DND-41 (cell line): ENCODE results near the gene INTS3.

Experiments
- ATAC-seq: fragments of 200-7000 bp; cut with Tn5 transposase; 3 replicates; pipeline ENCODE4 v1.9.1; 2021; ENCODE audit warnings: low read depth; ENCODE audit not compliant: insufficient read depth
- DNase-seq: peaks from one replicate; pipeline ENCODE4 v3.0.0-alpha.2; 2020
- H2AFZ ChIP-seq: 2 replicates; pipeline ENCODE4 v1.6.0; 2012; ENCODE audit warnings: low read depth, low read length
- H3K27ac ChIP-seq: 2 replicates; pipeline ENCODE4 v1.5.1; 2012; ENCODE audit warnings: low read length, inconsistent platforms
- H3K27me3 ChIP-seq: fragments of 200-600 bp; sonication (generic); 2 replicates; pipeline ENCODE4 v1.6.0; 2012; ENCODE audit warnings: low read length, mild to moderate bottlenecking, inconsistent platforms; ENCODE audit not compliant: insufficient read depth, poor library complexity
- H3K36me3 ChIP-seq: 2 replicates; pipeline ENCODE4 v1.5.1; 2012; ENCODE audit warnings: low read length, inconsistent platforms; ENCODE audit not compliant: insufficient read depth
- H3K4me1 ChIP-seq: 2 replicates; pipeline ENCODE4 v1.5.1; 2012; ENCODE audit warnings: mild to moderate bottlenecking, low read length; ENCODE audit not compliant: insufficient read depth
- H3K4me2 ChIP-seq: 2 replicates; pipeline ENCODE4 v1.6.0; 2012; ENCODE audit warnings: mild to moderate bottlenecking, moderate library complexity, low read length, inconsistent platforms; ENCODE audit not compliant: insufficient read depth
- H3K4me3 ChIP-seq, 2 experiments: fragments of 200-600 bp in 1 of 2; shearing (Covaris generic) in 1 of 2; 2 replicates each; pipeline ENCODE4 v1.5.1; 2012 to 2016; ENCODE audit warnings: inconsistent platforms in 2 of 2, low read length in 2 of 2, mild to moderate bottlenecking in 2 of 2, low read depth in 1 of 2, moderate library complexity in 1 of 2
- H3K79me2 ChIP-seq: 2 replicates; pipeline ENCODE4 v1.6.0; 2012; ENCODE audit warnings: low read length, inconsistent platforms; ENCODE audit not compliant: insufficient read depth
- H3K9ac ChIP-seq: 2 replicates; pipeline ENCODE4 v1.6.0; 2012; ENCODE audit warnings: low read depth, mild to moderate bottlenecking, inconsistent platforms, low read length, moderate library complexity
- H3K9me3 ChIP-seq: 2 replicates; pipeline ENCODE4 v1.5.1; 2012; ENCODE audit warnings: low read length, moderate library complexity, mild to moderate bottlenecking, inconsistent platforms; ENCODE audit not compliant: insufficient read depth, severe bottlenecking
- H4K20me1 ChIP-seq: 2 replicates; pipeline ENCODE4 v1.6.0; 2012; ENCODE audit warnings: low read length; ENCODE audit not compliant: insufficient read depth
- EZH2 ChIP-seq: IDR thresholded peaks from 3 replicates; pipeline ENCODE4 v1.6.1; 2012; ENCODE audit warnings: borderline replicate concordance, low read depth, mild to moderate bottlenecking, moderate library complexity, low read length, inconsistent platforms; ENCODE audit not compliant: severe bottlenecking
- TF ChIP-seq, protein P1 (sequence below): IDR thresholded peaks from 2 replicates; pipeline ENCODE4 v1.5.1; 2012; ENCODE audit warnings: borderline replicate concordance, low read length, moderate library complexity, mild to moderate bottlenecking; ENCODE audit not compliant: poor library complexity, severe bottlenecking; ENCODE audit errors: extremely low read depth

The INTS3 gene

GRCh38 chr1:153728305-153729066 lies 636 bp downstream of the INTS3 start:
- H3K4me1 ChIP-seq, result peaks cover 31% of the 10 kb centered on the region
- DNase-seq (peak; percentile 54), ATAC-seq (no peak)
- H3K27me3 ChIP-seq, result no peaks in the 10 kb centered on the region
- H3K4me3 ChIP-seq, result peak overlapping the region; percentile 77 to 94
- peaks cover 34% of the 10 kb centered on the region for H3K79me2 ChIP-seq
- peaks cover 7% of the 10 kb centered on the region for H3K36me3 ChIP-seq
- H3K4me2 ChIP-seq, result peak overlapping the region; percentile 75
- peak overlapping the region; percentile 95 for H3K9ac ChIP-seq
- no peaks in the 10 kb centered on the region for H4K20me1 ChIP-seq
- H3K9me3 ChIP-seq, result no peaks in the 10 kb centered on the region
- peak overlapping the region; percentile 93 for H3K27ac ChIP-seq
- TF ChIP-seq, protein P1, sequence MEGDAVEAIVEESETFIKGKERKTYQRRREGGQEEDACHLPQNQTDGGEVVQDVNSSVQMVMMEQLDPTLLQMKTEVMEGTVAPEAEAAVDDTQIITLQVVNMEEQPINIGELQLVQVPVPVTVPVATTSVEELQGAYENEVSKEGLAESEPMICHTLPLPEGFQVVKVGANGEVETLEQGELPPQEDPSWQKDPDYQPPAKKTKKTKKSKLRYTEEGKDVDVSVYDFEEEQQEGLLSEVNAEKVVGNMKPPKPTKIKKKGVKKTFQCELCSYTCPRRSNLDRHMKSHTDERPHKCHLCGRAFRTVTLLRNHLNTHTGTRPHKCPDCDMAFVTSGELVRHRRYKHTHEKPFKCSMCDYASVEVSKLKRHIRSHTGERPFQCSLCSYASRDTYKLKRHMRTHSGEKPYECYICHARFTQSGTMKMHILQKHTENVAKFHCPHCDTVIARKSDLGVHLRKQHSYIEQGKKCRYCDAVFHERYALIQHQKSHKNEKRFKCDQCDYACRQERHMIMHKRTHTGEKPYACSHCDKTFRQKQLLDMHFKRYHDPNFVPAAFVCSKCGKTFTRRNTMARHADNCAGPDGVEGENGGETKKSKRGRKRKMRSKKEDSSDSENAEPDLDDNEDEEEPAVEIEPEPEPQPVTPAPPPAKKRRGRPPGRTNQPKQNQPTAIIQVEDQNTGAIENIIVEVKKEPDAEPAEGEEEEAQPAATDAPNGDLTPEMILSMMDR, result no peak
- no peak for TF ChIP-seq EZH2
- peak overlapping the region; percentile 82 for H2AFZ ChIP-seq

GRCh38 chr1:153730468-153730988 lies 2.7 kb downstream of the INTS3 start:
- Histone ChIP-seq H3K27ac (no peak overlapping the region), H3K79me2 (peaks cover 39% of the 10 kb centered on the region), H3K36me3 (peaks cover 9% of the 10 kb centered on the region), H2AFZ (no peak overlapping the region), H3K4me1 (peaks cover 31% of the 10 kb centered on the region), H3K9ac (no peak overlapping the region; the same call in 1 of the 2 replicates), H3K4me2 (peak overlapping the region; percentile 75; the same call in 1 of the 2 replicates), H3K4me3 (no peak overlapping the region), H3K27me3 (no peaks in the 10 kb centered on the region), H3K9me3 (no peaks in the 10 kb centered on the region), H4K20me1 (no peaks in the 10 kb centered on the region)
- ATAC-seq (no peak), DNase-seq (no peak)
- TF ChIP-seq, protein P1, result no peak
- TF ChIP-seq EZH2, result no peak

GRCh38 chr1:153733970-153734369 lies 6.1 kb downstream of the INTS3 start:
- DNase-seq (no peak), ATAC-seq (no peak)
- no peak overlapping the region for H3K27ac ChIP-seq
- no peak overlapping the region for H3K4me2 ChIP-seq
- TF ChIP-seq, protein P1, result no peak
- TF ChIP-seq EZH2, result no peak
- H3K9ac ChIP-seq, result no peak overlapping the region
- H3K27me3 ChIP-seq, result no peaks in the 10 kb centered on the region
- H3K9me3 ChIP-seq, result no peaks in the 10 kb centered on the region
- no peaks in the 10 kb centered on the region for H4K20me1 ChIP-seq
- H3K4me1 ChIP-seq, result peaks cover 18% of the 10 kb centered on the region
- no peak overlapping the region for H3K4me3 ChIP-seq
- no peak overlapping the region for H2AFZ ChIP-seq
- H3K36me3 ChIP-seq, result peaks cover 22% of the 10 kb centered on the region
- H3K79me2 ChIP-seq, result peaks cover 38% of the 10 kb centered on the region
